GM12873 (cell line): ENCODE results near the gene RBBP8NL.

Experiments
- TF ChIP-seq, protein P1 (sequence below): IDR thresholded peaks from 2 replicates; pipeline ENCODE4 v1.5.1; 2012; ENCODE audit warnings: low read depth, mild to moderate bottlenecking, moderate library complexity, low read length, control low read depth; ENCODE audit not compliant: insufficient read depth; ENCODE audit errors: missing control alignments

RBBP8NL gene

DNA sequence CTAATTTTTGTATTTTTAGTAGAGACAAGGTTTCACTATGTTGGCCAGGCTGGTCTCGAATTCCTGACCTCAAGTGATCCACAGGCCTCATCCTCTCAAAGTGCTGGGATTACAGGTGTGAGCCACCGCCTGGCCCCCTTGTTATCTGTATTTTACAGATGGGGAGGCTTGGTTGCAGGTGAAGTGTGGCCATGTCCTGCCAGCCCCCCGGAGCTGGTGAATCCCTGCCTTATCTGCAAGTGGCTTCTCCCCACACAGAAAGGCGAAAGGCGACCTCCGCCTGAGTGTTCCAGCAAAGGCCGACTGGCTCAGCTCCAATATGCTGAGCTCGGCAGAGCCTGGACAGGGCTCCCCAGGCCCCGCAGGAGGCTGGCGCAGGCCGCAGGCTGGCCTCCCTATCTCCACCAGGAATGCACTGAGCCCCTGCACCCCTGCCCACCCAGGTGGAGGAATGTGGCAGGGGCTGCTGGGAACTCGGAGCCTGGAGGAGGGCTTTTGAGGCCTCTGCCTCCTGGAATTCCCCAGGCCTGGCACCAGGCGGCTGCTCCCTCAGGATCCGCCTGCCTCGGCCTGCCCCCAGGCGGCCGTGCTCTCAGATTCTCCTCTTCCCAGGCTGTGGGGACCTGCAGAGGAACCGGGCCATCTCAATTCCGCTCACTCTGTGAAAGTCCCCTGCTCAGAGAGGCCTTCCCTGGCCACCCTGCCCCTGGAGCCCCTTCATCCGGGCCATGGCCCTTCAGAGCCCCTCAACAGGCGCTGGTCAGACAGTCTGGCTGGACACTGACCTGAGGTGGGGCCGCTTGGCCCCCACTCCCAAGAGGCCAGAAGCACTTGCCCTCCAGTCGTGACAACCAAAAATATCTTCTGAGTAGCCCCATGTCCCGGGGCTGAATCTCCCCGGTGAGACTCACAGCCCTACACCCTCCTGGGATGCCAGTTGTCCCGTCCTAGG is 51.0 kb downstream of the RBBP8NL start:
- TF ChIP-seq, protein P1, sequence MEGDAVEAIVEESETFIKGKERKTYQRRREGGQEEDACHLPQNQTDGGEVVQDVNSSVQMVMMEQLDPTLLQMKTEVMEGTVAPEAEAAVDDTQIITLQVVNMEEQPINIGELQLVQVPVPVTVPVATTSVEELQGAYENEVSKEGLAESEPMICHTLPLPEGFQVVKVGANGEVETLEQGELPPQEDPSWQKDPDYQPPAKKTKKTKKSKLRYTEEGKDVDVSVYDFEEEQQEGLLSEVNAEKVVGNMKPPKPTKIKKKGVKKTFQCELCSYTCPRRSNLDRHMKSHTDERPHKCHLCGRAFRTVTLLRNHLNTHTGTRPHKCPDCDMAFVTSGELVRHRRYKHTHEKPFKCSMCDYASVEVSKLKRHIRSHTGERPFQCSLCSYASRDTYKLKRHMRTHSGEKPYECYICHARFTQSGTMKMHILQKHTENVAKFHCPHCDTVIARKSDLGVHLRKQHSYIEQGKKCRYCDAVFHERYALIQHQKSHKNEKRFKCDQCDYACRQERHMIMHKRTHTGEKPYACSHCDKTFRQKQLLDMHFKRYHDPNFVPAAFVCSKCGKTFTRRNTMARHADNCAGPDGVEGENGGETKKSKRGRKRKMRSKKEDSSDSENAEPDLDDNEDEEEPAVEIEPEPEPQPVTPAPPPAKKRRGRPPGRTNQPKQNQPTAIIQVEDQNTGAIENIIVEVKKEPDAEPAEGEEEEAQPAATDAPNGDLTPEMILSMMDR = no peak

DNA sequence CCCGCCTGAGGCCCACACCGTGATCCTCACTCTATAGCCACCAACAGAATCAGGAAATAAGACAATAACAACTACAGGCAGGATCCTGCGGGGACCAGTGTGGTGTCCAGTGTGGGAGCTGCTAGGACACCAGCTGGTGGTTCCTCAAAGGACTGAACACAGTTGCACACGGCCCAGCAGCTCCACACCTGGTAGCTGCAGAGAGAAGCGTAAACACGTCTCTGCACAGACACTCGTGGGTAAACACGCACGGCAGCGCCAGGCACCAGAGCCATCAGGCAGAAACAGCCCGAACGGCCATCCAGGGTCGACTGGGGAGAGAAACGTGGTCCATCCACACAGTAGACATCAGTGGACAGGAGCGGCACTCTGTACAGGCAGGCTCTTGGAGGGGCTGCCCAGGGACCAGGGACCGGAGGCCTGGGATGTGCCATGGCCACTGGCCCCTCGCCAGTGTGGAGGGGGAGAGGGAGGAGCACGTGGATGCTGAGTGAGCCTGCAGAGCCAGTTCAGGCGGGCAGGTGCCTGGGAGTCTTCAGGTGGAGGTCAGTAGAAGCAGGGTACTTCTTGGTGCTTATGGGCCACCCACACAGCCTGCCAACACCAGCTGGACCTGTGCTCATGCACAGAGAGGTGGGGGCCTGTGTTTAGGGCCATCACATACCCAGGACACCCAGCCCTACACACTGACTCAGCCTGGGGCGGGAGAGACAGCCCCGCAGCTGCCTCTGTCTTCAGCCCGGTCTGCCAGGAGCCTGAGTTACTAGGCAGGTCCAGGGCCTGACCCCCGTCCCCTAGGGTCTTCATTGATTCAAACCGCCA is 52.8 kb downstream of the RBBP8NL start:
- TF ChIP-seq, protein P1 = no peak

DNA sequence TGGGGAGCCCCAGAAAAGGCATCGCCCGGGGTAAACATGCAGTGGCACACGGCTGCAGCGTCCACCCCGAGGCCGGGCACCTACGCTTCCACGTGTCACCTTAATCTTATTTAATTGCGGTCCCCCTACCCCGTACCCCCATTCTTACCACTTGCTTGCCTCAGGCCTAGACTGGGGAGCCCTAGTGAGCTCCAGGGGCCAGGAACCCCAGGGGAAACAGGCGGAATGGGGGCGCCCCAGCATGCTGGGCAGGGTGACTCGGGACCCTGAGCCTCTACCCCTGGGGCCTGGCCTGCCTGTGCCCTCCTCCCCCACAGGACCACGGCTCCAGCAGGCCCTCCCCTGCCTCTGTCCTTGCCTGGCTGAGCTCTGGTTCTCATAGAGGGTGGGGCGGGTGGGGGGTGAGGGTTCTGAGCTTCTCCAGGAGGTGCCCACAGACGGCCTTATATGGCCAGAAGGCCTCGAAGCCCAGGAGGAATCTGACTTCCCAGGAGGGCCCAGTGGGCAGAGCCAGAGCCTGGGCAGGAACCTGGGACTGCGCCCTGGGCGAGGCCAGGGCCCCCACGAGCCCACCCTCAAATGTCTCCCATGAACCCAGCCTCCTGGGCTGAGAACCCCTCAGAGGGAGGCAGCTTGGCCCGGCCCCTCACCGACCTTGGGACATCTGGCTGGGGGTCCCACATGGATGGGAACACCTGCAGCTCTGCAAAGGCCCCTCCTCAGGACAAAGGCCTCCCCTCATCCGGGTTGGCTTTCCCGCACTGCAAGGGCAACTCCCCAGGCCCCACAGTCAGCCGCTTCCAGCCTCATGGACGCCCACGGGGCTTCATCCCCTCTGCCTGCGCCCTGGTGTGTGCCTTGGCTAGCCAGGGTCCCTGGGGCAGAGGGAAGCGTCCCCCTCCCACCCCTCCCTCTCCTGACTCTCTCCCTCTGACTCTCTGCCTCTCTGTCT is 55.0 kb downstream of the RBBP8NL start:
- TF ChIP-seq, protein P1 = no peak

DNA sequence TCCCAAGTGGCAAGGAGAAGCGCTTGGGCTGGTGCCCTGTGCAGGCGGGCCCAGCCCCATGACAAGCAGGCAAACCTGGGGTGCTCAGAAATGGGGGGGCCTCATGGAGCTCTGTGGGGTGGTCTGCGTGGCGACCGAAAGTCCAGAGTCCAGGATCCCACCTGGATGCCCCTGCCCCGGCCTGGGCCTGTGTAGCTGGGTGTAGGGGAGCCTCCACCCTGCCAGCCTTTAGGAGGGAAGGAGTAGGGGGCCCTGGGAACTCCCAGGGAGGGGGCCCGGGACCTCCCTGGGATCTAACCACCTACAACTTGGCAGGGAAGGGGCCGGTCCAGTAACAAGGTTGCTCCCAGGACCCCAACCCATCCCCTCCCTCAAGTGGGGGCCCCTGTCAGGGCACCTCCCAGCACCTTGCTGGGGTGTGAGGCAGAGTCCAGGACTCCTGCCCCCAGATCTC is 55.7 kb downstream of the RBBP8NL start:
- TF ChIP-seq, protein P1 = no peak

DNA sequence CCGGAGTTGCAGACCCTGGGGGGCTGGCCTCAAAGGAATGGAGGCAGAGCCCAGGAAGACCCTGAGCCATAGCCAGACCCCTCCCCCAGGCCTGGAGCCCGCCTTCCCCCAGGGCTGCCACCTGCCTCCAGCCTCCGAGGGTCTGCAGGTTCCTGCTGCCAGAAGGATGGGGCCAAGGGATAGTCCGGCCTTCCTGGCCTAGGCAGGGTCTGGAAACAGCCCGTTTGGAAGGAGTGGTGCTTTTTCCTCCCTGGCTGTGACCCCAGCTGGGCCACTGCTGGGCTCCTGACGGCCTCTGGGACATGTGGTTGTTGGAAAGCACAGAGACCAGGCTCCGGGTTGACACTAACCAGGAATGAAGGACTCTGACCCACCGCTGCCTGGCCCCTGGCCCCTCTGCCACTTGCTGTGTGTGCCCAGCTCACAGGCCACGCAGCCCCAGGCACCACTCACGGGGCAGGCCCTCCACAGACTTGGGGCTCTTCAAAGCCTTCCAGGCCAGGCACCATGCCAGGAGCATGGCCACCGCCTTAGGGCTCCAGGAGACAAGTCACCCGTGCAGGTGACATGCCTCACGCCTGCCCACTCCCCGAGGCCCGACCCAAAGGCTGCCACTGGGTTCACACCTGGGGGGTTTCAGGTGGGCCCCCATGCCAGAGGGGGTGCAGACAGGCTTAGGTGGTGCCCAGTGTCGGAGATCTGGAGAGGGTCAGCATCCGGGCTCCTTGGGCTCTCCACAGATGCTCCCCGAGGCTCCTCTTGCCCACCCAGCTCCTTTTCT is 56.3 kb downstream of the RBBP8NL start:
- TF ChIP-seq, protein P1 = no peak

DNA sequence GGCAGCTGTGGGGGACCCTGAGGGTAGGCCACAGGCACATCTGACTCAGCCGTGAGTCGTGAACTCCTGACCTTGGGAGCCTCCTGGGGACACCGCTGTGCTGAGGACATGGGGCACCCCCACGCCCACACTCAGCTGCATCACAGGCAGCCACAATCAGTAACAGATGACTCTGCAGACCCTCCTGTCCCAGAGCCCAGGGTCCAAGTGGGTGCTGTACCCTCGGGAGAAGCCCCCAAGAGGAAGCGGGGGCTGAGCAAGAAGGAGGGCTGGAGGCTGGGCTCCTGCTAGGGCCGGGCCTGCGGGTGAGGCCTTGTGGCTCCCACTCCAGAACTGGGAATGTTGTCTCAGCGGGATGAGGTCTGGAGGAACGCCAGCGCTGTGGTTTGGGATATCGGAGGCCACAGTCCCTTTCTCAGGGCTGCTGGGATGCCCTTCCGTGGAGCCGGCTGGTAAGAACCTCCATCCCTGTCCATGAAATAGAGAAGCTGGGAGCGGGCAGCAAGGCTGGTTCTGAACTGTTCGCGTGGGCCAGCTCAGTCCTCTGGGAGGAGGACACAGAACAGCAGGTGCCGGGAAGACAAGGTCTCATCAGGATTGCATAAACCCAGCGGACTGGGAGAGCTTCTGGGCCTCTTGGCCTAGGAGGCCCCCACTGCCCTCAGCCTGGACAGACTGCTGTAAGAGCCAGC is 57.1 kb downstream of the RBBP8NL start:
- TF ChIP-seq, protein P1 = no peak
